HG02981 (cell line): ENCODE results near the gene S100A7A.
"Not testable (repeated sequence)": the region's sequence is repeated elsewhere in the genome, so short reads cannot be mapped to it uniquely, and the experiment has no call there.

ENCODE experiments used
- ATAC-seq: cut with Tn5 transposase; IDR thresholded peaks from one replicate; pipeline ENCODE4 v1.9.1; 2021; ENCODE audit warnings: mild to moderate bottlenecking, moderate library complexity; ENCODE audit not compliant: unreplicated experiment

S100A7A gene

GRCh38 chr1:153395136-153395685 is 21.1 kb upstream of the S100A7A start:
- ATAC-seq = no peak

DNA sequence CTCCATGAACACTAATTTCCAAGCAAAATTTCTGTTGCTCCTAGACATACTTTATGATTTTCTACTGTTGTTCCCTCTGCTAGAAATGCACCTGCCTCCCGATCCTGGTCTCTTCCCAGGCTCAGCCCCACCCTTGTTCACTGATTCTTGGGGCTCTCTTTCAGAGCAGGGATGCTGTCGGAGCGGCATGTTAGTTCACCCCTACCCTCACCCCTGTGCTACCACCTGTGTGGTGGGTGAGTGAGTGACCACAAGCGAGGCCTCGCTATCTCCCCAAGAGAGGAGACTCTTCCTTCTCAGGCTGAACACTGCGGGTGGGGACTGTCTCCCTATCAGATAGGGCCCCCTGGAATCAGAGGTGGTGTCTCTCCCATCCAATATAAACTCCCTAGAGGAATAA is 20.5 kb upstream of the S100A7A start:
- ATAC-seq = no peak

DNA sequence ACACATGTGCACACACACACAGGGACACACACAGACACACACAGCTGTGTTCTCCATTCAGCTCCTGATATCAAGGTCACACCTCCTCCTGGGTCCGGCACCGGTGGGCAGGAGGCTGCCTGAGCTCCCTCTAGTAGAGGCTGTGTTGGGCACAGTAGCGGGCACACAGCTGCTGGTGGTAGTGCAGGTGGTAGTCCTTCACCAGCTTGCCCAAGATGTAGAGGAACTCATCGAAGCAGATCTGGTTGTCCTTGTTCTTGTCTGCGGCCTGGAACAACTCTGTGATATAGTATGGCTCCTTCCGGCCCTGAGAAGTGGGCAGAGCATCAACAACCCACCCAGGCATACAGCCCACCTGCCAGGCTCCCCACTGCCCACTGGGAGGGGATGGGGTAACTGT is 19.9 kb upstream of the S100A7A start:
- ATAC-seq = no peak

DNA sequence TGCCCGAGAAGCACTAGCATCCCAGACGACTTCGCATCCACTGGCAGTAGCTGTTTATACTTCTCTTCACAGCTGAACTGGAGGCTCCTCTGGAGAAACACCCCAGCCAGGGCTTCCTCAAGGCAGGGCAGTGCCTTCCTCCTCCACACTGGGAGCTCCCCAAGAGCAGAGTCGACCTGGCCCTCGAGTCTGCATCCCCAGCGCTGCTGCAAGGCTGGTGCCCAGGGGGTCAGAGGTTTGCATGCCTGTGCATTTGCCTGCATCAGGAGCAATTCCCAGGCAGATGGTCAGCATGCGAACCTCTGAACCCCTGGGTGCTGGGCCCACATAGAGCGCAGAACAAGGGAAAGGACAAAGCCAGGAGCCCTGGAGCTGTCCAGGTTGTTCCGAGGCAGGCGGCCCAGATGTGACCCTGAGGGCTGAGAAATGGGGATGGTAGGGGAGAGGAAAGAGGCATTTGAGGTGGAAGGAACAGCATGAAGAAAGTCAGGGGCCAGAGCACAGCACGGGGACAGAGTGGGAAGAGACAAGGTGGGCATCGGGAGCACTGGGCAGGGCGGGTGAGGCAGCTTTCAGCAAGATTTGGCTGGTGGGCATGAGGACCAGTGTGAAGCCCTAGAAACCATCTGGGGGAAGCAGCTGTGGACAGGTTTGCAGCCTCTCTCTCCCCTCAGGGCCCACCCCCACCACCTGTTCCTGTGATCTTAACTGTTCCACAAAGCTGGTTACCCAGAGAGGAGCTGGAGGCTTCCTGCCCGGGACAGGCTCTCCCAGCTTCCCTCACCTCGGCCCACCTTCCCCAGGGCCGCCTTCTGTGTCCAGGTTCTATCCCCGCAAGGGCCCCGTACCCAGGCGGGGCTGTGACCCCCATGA is 19.0 kb upstream of the S100A7A start:
- no peak for ATAC-seq

- no peak for ATAC-seq
These were observed 18.2 kb upstream of the S100A7A start for GRCh38 chr1:153397924-153398651.

DNA sequence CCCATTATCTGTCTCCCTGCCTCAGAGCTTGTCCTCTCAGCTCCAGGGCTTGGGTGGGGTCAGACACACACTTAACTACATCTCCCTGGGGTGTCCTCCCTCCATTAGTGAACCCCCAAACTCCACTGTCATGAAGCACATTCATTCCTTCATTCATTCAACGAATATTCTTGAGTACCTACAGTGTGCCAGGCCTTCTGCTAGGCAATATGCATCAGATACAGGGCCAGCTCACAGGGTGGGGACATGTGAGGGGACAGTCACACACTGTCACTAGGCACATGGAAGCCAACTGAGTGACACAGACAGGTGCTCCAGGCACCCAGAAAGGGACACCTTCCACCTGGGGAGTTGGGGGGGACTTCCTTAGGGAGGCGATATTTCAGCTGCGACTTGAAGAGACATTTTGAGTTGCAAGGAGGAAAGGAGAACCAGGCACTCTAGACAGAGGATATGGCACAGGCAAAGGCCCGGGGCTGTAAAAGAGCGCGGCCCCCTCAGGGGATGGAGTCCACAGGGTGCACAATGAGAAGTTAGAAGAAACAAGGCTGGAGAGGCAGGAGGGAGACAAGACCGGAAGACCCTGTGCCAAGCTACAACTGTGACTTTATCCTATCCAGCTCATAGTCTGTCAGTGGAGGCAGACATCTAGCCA is 16.8 kb upstream of the S100A7A start:
- no peak for ATAC-seq

DNA sequence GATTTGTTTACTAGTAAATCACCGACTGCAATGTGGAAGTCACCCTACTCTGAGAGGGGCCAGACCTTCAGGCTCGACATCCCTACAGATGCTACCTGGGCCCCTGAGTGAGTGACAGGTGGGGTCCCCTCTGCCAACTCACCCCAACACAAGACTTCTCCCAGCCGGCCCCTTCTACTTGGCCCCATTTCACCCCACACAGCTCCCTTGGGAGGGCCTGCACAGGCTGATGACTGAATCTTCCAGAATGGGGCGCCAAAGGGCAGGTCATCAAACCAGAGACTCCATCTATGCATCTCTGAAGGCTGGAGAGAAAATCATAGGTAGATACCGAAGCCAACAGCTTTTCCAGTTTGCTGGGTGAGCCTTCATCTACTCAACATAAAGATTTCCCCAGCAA is 16.1 kb upstream of the S100A7A start:
- ATAC-seq = no peak

DNA sequence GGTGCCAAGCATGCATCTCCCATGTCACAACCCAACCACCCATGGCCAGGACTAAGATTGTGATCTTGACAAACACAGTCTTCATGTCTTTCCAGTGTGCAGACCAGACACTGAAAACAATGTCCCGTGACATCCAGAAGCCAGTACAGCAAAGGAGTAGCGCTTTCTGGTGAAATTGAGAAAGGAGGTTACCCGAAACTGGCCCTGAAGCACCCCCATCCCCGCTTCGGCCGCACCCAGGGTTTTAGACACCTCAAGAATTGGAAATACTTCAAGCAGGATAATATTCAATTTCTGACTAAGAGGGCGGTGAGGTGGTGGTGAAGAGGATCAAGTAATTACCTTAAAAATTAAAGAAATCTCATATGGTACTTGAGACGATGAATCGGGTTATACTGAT is 14.9 kb upstream of the S100A7A start:
- no peak for ATAC-seq

- no peak for ATAC-seq
These were observed 14.1 kb upstream of the S100A7A start for GRCh38 chr1:153402226-153402625.

DNA sequence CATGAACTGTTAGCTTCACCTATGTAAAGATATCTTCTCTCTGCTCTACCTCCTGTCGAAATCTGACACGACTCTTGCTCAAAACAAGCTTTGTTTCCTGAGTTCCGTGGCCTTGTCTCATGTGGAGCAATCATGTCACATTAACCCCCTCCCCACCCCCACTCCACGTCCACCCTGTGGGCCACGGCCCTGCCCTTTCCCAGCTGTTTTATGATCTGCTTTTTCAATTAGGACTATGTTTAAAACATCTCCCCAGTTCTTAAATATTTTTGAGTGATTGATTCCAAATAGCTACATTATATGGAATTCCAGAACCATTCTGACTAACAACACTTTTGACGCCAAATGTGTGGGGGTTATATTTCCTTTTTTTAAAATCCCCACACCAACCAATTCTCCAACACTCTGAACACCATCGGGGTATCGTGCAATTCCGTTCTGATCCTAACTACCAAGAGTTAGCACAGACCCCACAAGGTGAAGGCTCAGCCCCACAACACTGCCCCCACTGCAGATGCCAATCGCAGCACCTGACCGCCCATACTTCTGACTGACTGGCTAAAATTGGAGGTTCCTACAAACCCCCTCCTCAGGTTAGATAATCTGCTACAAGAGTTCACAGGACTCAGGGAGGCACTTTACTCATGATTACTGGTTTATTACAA is 12.8 kb upstream of the S100A7A start:
- ATAC-seq = no peak

DNA sequence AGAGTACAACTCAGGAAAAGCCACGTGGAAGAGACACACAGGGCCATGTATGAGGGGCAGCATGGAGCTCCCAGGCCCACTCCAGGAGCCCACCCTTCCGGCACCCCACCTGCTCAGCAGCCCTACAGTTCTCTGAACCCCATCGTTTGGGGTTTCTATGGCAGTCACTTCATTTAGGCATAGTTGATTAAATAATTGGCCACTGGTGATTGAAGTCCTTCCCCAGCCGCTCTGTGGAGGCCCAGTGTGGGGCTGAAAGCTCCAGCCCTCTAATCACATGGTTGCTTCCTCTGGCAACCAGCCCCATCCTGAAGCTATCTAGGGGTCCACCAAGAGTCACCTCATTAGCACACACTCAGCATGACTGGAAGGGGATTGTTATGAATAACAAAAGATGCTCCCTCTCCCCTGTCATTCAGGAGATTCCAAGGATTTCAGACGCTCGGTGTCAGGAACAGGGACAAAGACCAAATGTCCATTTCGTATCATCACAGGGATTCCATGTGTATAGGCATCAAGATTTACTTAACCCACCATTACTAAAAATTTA is 12.2 kb upstream of the S100A7A start:
- ATAC-seq = no peak

DNA sequence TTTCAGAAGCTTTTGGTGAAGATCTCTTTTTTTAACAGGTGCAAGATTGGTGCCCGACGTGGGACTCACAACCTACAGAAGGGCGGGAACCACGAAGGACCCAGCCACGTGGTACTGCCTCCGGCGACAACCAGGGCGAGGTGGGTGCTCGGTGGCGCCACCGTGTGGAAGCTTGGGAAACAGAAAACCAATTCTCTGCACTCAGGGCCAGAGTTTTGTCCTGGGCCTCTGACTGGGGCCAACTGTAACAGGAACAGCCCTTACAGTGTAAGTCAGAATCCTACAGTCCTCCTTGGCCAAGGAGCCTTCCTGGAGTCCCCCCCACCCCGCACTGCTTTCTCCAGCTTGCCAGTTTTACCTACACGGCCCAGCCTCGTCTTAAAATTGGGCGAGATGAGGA is 11.6 kb upstream of the S100A7A start:
- ATAC-seq = no peak

DNA sequence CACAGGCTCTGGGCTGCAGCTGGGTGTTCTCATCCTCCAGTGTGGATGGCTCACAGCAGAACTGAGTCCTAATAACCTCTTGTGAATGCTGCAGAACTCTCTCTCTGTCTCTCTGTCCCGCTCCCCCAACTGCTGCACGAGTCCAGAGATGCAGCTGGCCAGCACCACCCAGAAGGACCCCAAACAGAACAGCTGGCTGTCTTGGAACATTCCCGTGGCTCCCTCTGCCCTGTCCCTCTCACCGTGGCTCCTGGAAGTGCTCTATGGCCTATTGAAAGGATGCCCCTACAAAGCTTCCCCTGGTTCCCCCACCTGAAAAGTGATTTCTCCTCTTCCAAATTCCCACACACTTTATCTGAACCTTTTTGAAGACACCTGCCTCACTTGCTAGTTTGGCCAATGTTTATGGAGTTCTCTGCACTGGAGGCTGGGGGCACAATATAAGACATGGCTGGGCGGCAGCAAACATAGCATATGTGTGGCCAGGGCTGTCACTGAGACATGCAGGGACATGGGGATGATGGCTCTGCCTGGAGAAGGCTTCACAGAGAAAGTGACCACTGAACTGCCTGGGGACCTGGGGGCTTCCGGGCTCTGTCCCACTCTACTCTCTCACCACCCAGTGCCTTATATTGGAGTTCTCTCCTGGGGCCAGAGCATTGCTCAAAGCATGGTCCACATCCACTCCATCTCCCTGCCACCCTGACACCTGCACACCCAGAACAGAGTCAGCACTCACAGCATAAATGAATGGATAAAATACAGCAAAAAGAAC is 10.3 kb upstream of the S100A7A start:
- ATAC-seq = not testable (repeated sequence)

DNA sequence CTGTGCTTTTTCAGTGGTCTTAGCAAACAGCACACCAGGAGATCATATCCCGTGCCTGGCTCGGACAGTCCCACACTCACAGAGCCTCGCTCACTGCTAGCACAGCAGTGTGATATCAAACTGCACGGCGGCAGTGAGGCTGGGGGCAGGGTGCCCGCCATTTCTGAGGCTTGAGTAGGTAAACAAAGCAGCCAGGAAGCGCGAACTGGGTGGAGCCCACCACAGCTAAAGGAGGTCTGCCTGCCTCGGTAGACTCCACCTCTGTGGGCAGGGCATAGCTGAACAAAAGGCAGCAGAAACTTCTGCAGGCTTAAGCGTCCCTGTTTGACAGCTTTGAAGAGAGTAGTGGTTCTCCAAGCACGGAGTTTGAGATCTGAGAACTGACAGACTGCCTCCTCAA is 9.0 kb upstream of the S100A7A start:
- ATAC-seq = not testable (repeated sequence)

DNA sequence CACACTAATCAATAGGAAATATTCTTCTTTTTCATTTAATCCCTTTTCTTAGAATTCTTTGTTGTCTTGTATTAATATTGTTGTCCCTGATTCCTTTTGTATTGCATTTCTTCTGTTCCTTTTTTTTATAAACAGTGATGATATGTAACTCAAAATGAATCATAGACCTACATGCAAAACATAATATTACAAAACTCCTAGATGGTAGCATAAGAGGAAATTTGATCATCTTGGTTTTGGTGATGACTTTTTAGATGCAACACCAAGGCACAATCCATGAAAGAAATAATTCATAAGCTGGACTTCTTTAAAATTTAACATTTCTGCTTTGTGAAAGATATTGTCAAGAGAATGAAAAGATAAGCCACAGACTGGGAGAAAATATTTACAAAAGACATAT is 2.4 kb upstream of the S100A7A start:
- ATAC-seq = not testable (repeated sequence)

DNA sequence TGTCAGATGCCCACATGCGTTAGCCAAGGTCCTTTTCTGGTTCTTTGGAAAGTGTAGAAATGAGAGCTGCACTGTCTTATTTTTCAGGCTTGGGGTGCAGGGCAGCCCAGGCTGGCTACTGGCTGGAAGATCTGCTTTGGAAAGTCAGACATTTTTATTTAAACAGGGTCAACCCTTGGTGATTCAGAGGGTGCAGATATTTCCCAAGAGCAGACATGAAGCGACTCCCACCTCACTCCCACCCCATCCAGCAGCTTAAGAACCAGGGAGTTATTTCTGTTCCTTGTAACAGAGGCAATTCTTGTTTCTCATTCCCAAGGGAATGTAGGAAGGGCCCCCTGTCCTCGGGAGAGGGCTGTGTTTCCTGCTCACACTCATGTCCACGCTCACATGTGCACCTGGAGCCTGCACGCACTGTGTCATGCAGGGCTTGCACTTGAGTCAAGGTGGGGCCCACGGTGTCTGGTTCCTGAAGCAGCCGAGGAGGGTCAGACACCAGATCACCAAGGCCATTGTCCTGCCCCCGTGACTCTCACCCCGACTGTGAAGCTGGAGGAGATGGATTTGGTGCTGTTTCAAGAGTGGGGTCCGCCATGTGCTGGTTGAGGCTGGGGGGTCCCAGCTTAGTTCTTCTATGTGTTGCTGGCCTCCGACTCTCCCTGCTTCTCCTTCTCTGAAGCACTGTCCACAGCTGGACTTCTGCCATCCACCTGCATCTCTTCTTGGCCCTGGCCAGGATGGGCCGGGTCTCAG is 992 bp downstream of the S100A7A start:
- ATAC-seq = no peak

GRCh38 chr1:153418758-153419435 is 2.6 kb downstream of the S100A7A start:
- not testable (repeated sequence) for ATAC-seq

GRCh38 chr1:153419436-153419793 is 3.1 kb downstream of the S100A7A start:
- ATAC-seq = not testable (repeated sequence)

DNA sequence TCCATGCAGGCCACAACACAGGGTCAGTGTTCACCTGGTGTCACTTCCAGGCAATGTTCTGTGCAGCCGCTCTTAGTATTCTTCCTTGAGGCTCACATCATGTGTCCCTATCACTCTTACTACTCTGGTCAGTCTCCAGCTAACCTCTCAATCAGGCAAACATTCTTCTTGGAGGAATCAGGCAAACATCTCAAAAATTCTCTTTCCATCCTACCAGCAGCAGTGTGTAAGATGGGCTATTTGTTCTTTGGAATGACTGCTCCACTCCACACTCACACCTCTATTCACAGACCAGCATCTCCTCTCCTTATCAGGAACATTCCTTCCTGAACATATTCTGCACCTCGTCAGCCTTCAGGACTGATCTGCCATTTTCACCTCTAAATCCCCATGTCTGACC is 4.0 kb downstream of the S100A7A start:
- ATAC-seq = no peak
